GM23338 (cell line): ENCODE results near the gene TMEM176B.

Source experiments
- POLR2AphosphoS5 ChIP-seq: IDR thresholded peaks from 2 replicates; pipeline ENCODE4 v1.6.1; 2016; ENCODE audit warnings: antibody characterized with exemption, low read depth
- TF ChIP-seq, protein P1 (sequence below), 2 experiments: fragments of 200-600 bp in 1 of 2; sonication (generic) in 1 of 2; conservative IDR thresholded peaks; 2 replicates each; pipeline versions ENCODE4 v1.5.1 to v1.6.1; 2016 to 2017; ENCODE audit warnings: antibody characterized with exemption in 2 of 2, low read depth in 2 of 2, mild to moderate bottlenecking in 2 of 2, moderate library complexity in 1 of 2
- TF ChIP-seq, protein P2 (sequence below): IDR thresholded peaks from 2 replicates; pipeline ENCODE4 v1.6.1; 2016; ENCODE audit warnings: antibody characterized with exemption

DNA sequence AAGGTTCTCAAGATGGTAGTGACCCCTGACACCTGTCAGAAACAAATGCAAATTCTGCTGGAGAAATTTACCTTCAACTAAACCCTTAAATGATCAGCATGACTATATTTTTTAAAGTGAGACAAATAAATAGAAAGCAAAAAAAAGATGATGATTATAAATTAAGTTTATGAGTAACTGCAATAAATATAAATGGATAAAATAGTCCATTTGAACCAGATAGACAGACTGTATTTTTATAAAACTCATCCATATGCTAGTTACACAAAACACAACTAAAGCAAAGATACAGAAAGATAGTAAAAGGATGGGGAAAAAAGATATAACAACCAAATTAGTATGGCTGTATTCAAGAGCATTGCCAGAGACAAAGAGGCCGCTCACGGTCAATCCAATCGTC is 6.3 kb upstream of the TMEM176B start:
- TF ChIP-seq POLR2AphosphoS5, result no peak
- TF ChIP-seq, protein P1, sequence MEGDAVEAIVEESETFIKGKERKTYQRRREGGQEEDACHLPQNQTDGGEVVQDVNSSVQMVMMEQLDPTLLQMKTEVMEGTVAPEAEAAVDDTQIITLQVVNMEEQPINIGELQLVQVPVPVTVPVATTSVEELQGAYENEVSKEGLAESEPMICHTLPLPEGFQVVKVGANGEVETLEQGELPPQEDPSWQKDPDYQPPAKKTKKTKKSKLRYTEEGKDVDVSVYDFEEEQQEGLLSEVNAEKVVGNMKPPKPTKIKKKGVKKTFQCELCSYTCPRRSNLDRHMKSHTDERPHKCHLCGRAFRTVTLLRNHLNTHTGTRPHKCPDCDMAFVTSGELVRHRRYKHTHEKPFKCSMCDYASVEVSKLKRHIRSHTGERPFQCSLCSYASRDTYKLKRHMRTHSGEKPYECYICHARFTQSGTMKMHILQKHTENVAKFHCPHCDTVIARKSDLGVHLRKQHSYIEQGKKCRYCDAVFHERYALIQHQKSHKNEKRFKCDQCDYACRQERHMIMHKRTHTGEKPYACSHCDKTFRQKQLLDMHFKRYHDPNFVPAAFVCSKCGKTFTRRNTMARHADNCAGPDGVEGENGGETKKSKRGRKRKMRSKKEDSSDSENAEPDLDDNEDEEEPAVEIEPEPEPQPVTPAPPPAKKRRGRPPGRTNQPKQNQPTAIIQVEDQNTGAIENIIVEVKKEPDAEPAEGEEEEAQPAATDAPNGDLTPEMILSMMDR (conservative IDR thresholded peaks at IDR 0.05; ENCODE audit: low read depth in 2 of 2), result no peak
- TF ChIP-seq, protein P2, sequence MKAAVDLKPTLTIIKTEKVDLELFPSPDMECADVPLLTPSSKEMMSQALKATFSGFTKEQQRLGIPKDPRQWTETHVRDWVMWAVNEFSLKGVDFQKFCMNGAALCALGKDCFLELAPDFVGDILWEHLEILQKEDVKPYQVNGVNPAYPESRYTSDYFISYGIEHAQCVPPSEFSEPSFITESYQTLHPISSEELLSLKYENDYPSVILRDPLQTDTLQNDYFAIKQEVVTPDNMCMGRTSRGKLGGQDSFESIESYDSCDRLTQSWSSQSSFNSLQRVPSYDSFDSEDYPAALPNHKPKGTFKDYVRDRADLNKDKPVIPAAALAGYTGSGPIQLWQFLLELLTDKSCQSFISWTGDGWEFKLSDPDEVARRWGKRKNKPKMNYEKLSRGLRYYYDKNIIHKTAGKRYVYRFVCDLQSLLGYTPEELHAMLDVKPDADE, result no peak
